ENCODE results near the gene COA8. TPM values are rescaled to one million over a fixed set of nuclear protein-coding genes. Genes with fewer than 3 reads are reported as not detected.
A peak's percentile ranks its signal among the peaks of the same experiment; 100 is the strongest.

Gene COA8
- total and polyA plus RNA-seq, 9 of the 15 experiments (the other 6 are each of a cell fraction or from before 2014, with no cell fraction given) = 5.0 to 35.3 (median 25.7) TPM

DNA sequence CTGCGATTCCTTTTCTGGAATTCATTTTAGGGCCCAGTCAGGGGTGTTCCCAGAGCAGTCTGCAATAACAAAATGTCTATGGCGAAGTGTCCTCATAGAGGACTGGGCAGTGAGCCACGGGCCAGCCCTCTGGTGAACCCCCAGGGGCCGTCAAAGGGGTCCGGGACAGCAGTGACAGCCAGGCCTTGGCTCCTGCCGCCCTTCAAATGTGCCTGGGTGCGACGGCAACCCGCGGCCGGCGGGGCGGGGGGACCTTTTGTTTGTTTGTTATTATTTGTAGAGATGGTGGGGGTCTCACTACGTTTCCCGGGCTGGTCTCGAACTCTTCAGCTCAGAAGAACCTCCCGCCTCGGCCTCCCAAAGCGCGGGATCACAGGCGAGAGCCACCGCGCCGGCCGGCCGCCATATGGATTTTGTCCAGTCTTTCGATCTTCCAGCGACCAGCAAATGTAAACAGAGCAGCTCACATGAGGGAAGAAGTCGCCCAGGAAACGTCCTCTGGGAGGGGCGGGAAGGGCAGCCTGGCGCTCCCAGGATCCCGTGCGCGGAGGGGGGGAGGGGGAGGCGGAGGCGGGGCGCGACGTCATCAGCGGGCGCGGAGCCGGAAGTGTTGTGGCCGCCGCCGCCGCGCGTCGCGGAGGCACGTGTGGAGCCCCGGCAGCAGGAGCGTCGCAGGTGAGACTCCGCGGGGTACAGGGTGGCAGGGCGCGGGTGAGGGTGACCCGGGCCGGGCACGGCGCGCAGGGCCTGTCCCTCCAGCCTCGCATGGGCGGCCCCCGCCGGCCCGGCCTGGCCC lies 34.0 kb upstream of the COA8 start, which contains the start of gene TRMT61A (continued):
- TF ChIP-seq REST (IDR thresholded peaks at IDR 0.05; ENCODE audit: borderline replicate concordance) (0 out of 2 replicates have a peak, but pooled peaks have one; percentile 19), REST (CRISPR knock-in tag; IDR thresholded peaks at IDR 0.05; ENCODE audit: low read depth) (no peak), SIN3A (IDR thresholded peaks at IDR 0.05; ENCODE audit: borderline replicate concordance in 2 of 2, control insufficient read depth in 1 of 2, low read depth in 2 of 2, low read length in 2 of 2) (peak; percentile 97 to 99), SIN3B (IDR thresholded peaks at IDR 0.05; ENCODE audit: low read depth) (peak; percentile 80), ZNF143 (CRISPR knock-in tag; IDR thresholded peaks at IDR 0.05) (peak; percentile 64), ZNF766 (CRISPR knock-in tag; conservative IDR thresholded peaks at IDR 0.05) (0 out of 2 replicates have a peak, but pooled peaks have one; percentile 48), GABPB1 (CRISPR knock-in tag; IDR thresholded peaks at IDR 0.05) (peak; percentile 47; the same call in 1 of the 2 replicates), TEAD1 (CRISPR knock-in tag; IDR thresholded peaks at IDR 0.05) (no peak), ZNF282 (CRISPR knock-in tag; IDR thresholded peaks at IDR 0.05) (no peak), ZBTB12 (CRISPR knock-in tag; IDR thresholded peaks at IDR 0.05) (peak; percentile 61), SUPT5H (IDR thresholded peaks at IDR 0.05) (0 out of 2 replicates have a peak, but pooled peaks have one; percentile 28), PHF20 (IDR thresholded peaks at IDR 0.05; ENCODE audit: partially characterized antibody) (peak; percentile 43), FOXA3 (CRISPR knock-in tag; conservative IDR thresholded peaks at IDR 0.05 in 1 of 2, IDR thresholded peaks at IDR 0.05 in 1 of 2) (peak; percentile 53 to 87), ELF1 (tag; IDR thresholded peaks at IDR 0.05) (peak; percentile 94), PHF8 (IDR thresholded peaks at IDR 0.05; ENCODE audit: borderline replicate concordance, low read length) (peak; percentile 72; the same call in 1 of the 2 replicates), TCF7 (IDR thresholded peaks at IDR 0.05; ENCODE audit: borderline replicate concordance) (no peak), ZFP36 (IDR thresholded peaks at IDR 0.05; ENCODE audit: low read depth, low read length, partially characterized antibody) (peak; percentile 79), YY1 (IDR thresholded peaks at IDR 0.05; ENCODE audit: borderline replicate concordance in 1 of 3, control insufficient read depth in 1 of 3, extremely low read depth in 1 of 3, insufficient read depth in 3 of 3, insufficient read length in 1 of 3, insufficient replicate concordance in 2 of 3, low read depth in 1 of 3, low read length in 2 of 3) (peak in 1 of 3 experiments; percentile 23)
